DMS53 treated with DMSO at 0.1 percent for 48 hours (cell line): Measurements from ENCODE around the gene PGAP2.
"Not testable (repeated sequence)": the region's sequence is repeated elsewhere in the genome, so short reads cannot be mapped to it uniquely, and the experiment has no call there.

Experiments used
- DNase-seq: peaks from one replicate; lab custom pipeline; 2025; ENCODE audit not compliant: unreplicated experiment; lab: John Stamatoyannopoulos, UW

Gene PGAP2

DNA sequence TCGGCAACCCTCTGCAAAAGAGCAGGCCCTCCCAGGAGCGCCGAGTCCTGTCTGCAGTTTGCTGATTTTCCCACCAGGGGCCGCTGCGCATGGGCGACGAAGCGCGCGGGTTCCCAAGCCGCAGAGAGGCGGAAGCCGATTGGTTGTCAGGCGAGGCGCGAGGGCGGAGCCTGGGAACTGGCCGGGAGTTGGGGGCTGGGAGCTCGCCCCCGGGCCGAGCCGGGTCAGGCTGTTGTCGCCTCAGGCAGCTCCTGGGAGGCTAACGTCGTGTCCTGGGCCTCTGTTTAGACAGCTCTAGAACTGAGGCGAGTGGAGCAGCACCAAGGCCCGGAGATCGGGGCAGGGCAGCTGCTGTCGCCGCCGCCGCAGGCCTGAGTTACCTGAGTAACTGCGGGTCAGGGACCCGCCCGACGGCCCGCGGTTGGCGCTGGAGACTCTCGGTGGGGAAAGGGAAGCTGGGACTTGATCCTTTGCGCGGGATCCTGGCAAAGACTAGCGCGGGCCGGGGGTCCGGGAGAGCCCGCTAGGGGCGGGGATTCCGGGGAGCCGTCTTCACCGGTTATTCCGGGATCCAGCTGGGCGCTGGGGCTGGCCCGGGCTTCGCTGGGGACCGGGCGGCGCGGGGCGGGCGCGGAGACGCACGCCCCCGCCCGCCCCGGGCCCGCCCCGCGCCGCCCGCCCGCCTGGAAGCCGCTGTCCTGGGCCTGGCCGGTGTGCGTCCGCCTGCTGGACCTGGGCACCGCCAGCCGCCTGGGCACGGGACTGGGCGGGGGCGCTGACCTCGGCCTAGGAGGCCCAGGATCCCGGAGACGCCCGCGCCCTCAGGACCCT, 46.8 kb downstream of the PGAP2 start, which contains the start of gene STIM1:
STIM1 (plus strand) TSS at position 688 of the 831 bp plus-strand sequence. CDS start 607 bp downstream, outside the sequence.
- peak; percentile 87 for DNase-seq

DNA sequence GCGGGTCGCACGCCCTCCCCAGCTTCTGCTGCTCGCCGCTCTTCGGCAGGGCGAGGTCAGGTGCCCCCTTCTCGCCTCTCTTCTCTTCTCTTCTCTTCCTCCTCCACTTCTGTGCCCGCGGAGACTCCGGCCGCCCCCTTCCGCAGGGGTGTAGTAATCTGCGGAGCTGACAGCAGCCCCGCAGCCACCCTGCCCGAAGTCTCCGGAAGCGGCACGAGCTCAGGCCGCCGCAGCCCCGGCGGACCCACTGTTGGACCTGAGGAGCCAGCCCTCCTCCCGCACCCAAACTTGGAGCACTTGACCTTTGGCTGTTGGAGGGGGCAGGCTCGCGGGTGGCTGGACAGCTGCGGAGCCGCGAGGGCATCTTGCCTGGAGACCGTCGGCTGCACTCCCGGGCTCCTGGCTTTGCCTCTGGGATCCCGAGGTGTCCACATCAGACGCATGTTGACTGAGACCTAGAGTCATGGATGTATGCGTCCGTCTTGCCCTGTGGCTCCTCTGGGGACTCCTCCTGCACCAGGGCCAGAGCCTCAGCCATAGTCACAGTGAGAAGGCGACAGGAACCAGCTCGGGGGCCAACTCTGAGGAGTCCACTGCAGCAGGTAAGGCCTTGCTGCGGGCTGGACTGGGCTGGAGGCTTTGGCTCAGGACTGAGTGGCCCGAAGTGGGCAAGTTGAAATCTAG, 47.6 kb downstream of the PGAP2 start:
- DNase-seq: peak; percentile 37

DNA sequence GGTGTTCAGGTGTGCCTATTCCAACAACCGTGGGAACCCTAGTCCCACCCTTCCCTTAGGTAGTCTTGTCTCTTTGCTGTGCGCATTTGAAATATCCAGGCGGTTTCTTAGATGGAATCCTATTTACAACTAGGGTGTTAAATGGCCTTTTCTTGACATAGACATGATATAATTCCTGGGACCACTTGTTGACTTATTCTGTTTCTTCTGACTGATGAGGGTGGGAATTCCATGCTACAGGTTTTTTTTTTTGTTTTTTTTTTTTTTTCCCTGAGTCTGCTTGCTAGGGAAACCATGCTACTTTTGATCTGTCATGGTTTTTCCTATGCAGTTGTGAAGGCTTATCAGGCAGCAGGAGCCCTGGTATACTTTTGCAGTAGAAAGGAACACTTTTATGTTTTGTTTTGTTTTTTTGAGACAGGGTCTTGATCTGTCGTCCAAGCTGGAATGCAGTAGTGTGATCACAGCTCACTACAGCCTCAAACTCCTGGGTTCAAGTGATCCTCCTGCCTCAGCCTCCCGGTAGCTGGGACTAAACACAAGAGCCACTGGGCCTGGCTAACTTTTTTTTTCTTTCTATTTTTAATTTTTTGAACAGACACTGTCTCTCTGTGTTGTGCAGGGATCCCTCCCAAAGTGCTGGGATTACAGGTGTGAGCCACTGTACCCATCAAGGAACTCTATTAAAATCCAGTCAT, 48.6 kb downstream of the PGAP2 start:
- no peak for DNase-seq

DNA sequence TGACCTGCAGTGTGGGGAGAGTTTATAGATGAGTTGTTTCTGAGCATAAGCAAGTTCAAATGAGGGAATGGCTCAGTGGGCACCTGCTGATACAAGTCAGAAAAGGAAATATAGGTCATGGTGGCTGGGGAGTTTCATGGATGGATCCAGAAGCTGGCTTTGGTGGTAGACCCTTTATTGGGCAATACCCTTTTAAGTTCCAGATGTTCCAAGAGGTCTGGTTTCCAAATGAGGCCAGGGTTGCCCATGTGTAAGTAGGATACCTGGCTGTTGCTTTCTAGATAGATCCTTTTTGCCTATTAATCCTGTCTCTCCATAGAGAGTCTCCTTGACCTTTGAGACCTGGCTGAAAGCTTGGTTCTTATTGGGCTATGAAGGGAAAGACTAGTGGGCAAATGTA, 49.3 kb downstream of the PGAP2 start:
- no peak for DNase-seq

DNA sequence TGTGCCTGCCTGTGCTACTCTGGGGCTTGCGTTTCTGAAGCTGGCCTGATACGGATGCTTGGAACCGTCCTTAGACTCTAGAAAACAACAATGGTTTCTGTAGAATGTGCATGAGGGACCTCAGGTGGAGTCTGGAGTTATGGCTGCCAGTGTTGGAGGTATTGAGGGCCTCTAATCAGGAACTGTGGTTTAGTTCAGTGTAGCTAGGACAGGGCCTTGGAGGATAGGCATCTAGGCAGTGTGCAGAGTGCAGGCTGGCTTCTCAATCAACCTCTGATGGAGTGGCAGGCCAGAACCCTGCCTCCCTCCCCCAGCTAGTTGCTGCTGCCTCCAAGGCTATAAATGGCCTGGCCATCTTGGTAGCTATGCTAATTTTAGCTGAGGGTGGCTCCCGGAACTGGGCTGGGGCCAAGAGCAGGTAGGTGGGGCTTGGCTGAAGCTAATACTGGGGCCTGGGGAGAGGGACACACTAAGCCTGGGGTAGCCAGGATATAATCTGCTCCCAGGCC, 51.1 kb downstream of the PGAP2 start:
- no peak for DNase-seq

DNA sequence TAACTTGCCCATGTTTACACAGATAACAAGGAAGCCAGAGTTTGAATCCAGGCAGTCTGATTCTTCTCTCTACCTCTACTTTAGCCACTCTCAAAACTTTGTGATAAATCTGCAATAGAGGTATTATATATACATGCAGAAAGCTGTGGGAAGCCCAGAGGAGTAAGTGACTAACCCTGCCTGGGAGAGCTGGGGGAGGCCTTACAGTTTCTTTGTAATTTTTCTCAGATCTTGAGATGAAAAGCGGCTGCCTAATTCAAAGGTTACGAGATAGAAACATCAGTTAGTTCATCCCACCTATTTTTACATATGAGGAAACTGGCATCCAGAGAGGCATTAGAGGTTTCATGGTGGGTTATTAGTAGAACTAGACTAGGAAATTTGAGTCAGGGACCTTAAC, 52.0 kb downstream of the PGAP2 start:
- DNase-seq: no peak

DNA sequence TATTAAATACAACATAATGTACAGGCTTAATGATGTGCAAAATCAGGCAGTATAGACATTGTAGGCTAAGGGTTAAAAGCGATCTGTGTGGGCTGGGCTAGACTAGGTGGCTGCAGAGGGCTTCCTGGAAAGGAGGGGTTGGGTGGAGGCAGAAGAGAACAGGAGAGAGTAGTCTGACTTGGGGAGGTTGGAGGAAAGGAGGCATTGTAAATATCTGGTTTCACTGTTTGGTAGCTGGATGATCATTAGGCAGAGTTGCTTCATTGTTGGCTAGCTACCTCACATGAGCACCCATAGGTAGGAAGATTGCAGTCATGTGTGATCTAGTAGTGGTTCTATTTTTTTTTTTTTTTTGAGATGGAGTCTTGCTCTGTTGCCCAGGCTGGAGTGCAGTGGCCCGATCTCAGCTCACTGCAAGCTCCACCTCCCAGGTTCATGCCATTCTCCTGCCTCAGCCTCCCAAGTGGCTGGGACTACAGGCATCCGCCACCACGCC, 52.6 kb downstream of the PGAP2 start:
- DNase-seq: not testable (repeated sequence)

DNA sequence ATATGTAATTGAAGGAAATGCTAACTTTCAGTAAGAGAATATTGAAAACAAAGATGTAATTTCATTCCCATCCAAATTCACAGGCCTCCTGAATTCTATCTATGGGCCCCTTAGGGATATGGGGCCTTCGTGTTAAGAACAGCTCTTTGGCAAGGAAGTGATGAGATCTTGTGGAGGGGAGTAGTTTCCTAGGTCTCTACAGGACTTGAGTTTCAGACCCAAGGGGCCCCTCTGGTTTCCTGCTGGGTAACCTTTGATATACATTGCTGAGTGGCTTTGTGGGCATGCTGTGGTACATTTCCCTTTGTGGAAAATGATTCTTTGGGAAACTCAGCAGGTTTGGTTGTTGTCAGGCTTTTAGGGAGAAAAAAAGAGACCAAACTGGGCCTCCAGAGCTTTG, 53.3 kb downstream of the PGAP2 start:
- no peak for DNase-seq

DNA sequence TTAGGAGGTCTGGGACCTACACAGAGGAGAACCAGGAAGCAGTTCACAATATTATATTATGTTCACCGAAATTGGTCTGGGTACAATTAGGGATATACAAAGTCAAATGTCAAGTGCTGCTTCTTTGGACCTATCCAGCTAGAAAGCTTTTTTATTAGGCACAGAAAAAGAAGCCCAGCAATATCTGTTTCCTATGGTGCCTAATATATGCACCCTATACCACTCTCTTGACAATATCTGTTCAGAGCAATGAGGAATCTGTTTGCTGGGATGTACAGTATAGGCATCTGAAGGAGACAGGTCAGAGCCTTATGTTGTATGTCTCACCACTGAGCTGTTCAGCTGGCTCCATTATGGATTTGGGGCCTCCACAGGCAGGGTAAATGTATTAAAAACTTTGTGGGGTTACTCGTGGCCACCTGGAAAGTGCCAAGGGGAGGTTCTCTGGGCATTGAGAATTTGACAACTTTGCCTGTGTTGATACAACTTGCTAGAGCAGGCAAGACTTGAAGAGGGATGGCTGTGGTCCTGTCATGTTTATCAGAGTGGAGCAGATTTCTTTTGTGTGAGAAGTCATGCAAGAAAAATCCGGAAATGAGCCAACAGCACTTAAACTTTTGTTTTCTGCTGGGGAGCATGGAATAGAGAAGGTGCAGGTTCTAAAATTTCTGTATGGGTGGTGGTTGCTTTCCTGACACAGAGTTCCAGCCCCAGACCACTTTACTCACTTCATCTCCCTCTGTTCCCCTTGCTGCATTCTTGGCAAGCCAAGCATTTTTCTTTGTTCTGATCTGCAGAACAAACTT, 57.2 kb downstream of the PGAP2 start:
- no peak for DNase-seq

DNA sequence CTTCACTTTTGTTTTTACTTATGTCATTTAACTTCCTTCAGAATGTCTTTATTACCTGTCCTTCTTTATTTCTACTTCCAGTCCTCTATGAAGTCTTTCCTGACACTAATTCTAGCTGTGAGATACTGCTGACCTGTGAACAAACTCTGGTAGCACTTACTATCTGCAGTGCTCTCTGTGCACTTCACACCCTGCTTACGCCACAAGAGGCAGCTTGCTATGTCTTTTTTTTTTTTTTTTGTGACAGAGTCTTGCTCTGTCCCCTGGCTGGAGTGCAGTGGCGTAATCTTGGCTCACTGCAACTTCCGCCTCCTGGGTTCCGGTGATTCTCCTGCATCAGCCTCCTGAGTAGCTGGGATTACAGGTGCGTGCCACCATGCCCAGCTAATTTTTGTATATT, 57.8 kb downstream of the PGAP2 start:
- no peak for DNase-seq

DNA sequence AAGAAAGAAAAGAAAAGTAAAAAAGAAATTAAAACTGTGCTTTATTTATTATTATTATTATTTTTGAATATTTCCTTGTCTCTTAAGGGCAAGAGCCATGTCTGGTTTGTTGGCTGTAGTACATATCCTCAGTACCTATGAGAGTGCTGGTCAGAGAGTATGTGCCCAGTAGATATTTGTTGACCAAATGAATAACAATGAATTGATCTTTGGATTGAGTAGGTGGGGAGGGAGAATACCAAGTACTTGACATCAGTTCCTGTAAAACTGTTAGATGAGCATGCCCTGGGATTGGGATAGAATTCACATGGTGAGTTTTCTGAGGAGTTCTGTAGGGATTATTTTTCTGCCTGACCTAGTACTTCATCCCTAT, 58.5 kb downstream of the PGAP2 start:
- no peak for DNase-seq

DNA sequence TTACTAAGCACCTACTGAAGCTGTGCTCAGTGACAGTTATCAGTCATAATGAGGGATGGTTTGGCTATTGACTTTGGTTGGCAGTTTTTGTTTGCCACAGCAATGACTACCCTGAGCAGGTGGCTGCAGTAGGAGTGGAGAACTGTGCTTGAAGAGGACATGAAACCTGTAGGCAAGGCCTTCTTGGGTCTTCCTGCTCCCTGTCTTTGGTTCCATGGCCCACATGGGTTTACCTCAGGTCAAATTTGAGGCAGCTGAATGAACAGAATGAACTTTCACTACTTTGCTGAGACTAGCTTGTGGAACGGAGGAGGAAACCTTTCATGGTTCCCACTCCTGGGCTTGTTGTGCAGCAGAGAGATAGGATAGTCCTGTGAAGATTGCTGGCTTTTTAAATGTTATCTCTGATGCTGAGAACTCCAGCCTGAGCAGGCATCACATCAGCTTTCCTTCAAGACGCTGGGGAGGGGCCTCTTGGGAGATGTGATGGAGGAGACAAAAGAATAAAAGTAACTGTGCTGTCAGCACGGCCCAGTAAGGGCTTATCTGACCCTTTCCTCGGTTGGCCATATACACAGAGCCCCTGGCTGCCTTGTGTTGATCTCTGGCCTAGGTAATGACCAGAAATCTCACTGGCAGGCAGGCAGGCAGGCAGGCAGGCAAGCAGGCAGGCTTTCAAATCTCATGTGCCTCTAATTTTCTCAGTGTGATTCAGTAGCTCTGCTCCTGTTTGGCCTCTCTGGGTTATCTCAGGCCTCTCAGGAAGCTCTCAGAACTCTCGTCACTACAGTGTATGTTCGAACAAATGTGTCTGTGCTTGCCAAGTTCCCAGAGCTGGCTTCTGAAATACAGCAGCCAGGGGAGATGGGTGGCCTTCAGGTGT, 59.1 kb downstream of the PGAP2 start:
- no peak for DNase-seq

DNA sequence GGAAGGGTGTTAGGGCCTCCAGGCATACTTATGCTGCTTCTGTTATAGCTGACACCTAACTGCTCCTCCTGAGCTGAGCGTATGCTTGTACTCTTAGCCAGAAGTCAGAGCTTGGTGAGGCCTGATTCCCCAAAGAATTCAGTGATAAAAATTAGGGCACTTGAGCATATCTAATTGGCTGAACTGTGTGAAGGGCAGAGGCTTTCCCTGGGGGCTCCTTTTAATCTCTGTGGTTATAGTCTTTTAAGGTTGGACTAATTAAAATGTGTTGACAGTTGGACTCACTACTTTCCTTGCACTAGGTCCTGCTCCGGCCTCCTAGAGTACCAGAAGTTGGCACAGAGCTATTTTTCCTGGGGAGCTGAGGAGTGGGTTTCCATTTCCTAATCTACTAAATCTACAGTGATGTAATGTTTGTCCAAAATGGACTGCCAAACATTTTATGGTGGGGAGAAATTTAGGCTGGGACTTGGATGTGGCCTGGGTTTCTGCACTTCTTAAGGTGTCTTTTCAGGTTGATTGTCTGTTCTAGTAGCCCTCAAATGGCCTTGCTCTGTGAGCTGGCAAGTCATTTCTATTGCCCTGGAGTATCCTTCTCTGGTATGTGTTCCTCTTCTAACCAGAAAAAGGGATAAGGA, 65.5 kb downstream of the PGAP2 start:
- DNase-seq: no peak
